B cell (primary cell): ENCODE data around the gene COQ2.

Experiments used
- CTCF ChIP-seq: fragments of 200-600 bp; IDR thresholded peaks from one replicate; pipeline ENCODE4 v1.8.0; 2022; ENCODE audit warnings: antibody characterized with exemption, mild to moderate bottlenecking
- EZH2 ChIP-seq: IDR thresholded peaks from 2 replicates; pipeline ENCODE4 v1.6.1; 2012; ENCODE audit warnings: borderline replicate concordance, low read depth, mild to moderate bottlenecking, moderate library complexity, low read length; ENCODE audit not compliant: insufficient read depth, poor library complexity, severe bottlenecking

DNA sequence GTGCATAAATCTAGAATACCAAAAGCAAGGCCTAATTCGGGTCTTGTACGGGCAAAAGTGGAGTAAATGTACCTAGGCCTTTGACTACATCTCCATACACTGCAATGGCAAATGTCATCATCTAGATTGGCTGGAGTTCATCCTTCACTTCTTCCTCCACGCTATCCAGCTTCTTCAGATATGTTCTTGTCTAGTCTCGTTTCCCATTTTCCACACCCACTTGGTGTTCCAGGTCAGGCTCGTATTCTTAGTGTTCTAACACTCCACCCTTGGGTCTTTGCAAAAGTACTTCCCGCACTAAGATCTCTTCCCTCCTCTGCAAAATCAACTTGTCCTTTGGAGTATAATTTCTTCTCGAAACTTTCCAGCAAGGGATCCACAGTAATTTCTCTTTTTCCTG, 1.4 kb downstream of the COQ2 start:
- TF ChIP-seq CTCF (no peak), EZH2 (no peak)
